Left ventricle myocardium inferior (tissue), 1 donor: ENCODE measurements around the gene CLMN. TPM values are rescaled to one million over a fixed set of nuclear protein-coding genes. Genes with fewer than 3 reads are reported as not detected.

Experiments
- DNase-seq: peaks from one replicate; pipeline ENCODE4 v3.0.0-alpha.2; 2020
- H3K27ac ChIP-seq: fragments of 200-600 bp; replicated peaks from 2 replicates; pipeline ENCODE4 v1.8.0; 2021
- H3K27me3 ChIP-seq: fragments of 200-600 bp; 2 replicates; pipeline ENCODE4 v1.8.0; 2021; ENCODE audit warnings: low read depth
- H3K36me3 ChIP-seq: fragments of 200-600 bp; 2 replicates; pipeline ENCODE4 v1.8.0; 2021
- H3K4me1 ChIP-seq: fragments of 200-600 bp; 2 replicates; pipeline ENCODE4 v1.8.0; 2021
- H3K4me3 ChIP-seq: fragments of 200-600 bp; 2 replicates; pipeline ENCODE4 v1.8.0; 2021; ENCODE audit warnings: mild to moderate bottlenecking, moderate library complexity
- H3K9me3 ChIP-seq: fragments of 200-600 bp; replicated peaks from 2 replicates; pipeline ENCODE4 v1.8.0; 2021
- intact Hi-C: fragments of 100-400 bp; cut with micrococcal nuclease; formaldehyde crosslinking; loops from one replicate; pipeline ENCODE4 v1.11.0; 2022
- total RNA-seq: library from RNA; stranded (reverse); fragmentation: NEBNext Ultra II Directional; extraction: Animal tissue kit (Norgen Biotek cat#: 25700); gene quantifications from one replicate; pipeline ENCODE4 v1.2.1, GENCODE V29; 2021
- TF ChIP-seq, protein P1 (sequence below): fragments of 200-600 bp; IDR thresholded peaks from 2 replicates; pipeline ENCODE4 v1.8.0; 2021; ENCODE audit warnings: antibody characterized with exemption, mild to moderate bottlenecking, borderline replicate concordance
- donor health status: DM: no; HTN: yes; CAD: no; lungs with severe emphysema.

Gene CLMN
- total RNA-seq, 1 donor from 2014 or later = 3.7 TPM

DNA sequence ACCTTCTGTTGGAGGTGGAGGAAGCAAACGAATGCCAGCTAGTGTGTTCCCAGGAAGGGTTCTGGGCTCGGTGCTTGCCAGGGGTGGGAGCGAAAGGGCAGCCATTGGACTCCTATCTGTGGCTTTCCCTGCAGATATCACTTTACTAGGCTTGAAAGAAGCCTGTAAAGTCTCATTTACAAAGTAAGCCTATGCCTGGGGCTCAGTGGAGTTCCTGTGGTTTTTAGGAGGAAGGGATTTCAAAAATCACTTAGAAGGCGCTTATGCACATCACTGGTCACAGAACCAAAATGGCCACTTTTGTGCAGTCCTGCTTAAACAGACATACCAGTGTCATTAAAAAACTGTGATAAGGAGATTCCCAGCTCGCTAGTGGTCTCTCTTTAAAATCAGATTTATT, 22.7 kb downstream of the CLMN start:
- Histone ChIP-seq H3K36me3 (no peaks in the 10 kb centered on the region), H3K4me1 (peaks cover 21% of the 10 kb centered on the region), H3K4me3 (no peak overlapping the region), H3K27ac (no peak overlapping the region), H3K9me3 (peaks cover 14% of the 10 kb centered on the region), H3K27me3 (no peaks in the 10 kb centered on the region)
- intact Hi-C loops = no loop called here
- DNase-seq = no peak
- TF ChIP-seq, protein P1, sequence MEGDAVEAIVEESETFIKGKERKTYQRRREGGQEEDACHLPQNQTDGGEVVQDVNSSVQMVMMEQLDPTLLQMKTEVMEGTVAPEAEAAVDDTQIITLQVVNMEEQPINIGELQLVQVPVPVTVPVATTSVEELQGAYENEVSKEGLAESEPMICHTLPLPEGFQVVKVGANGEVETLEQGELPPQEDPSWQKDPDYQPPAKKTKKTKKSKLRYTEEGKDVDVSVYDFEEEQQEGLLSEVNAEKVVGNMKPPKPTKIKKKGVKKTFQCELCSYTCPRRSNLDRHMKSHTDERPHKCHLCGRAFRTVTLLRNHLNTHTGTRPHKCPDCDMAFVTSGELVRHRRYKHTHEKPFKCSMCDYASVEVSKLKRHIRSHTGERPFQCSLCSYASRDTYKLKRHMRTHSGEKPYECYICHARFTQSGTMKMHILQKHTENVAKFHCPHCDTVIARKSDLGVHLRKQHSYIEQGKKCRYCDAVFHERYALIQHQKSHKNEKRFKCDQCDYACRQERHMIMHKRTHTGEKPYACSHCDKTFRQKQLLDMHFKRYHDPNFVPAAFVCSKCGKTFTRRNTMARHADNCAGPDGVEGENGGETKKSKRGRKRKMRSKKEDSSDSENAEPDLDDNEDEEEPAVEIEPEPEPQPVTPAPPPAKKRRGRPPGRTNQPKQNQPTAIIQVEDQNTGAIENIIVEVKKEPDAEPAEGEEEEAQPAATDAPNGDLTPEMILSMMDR = no peak

DNA sequence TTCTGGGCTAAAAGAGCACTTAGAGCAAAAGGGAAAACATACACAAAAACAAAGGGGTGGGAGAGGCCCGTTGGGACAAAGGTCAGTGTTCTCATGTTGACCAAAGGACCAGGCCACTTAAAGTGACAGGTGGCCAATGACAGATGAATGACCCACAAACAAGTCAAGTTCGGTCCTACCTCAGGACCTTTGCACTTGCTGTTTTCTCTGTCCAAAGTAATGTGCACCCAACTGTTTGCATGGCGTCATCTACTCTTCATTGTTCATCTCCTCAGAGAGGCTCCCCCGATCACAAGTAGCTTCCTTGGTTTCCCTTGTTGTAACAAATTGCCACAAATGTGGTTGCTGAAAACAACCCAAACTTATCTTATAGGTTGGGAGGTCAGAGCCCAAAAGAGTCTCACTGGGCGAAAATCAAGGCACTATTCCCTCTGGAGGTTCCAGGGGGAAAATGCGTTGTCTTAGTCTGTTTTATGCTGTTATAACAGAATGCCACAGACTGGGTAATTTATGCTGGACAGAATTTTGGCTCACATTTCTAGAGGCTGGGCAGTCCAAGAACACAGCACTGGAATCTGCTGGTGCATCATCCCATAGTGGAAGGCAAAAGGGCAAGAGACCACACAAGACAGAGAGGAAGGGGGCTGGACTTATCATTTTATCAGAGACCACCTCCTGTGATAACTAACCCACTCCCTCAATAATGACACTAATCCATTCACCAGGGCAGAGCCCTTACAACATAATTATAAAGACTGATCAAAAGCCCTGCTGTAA, 23.9 kb downstream of the CLMN start:
- intact Hi-C loops = no loop called here
- TF ChIP-seq, protein P1 = no peak
- DNase-seq = no peak
- Histone ChIP-seq H3K9me3 (peaks cover 14% of the 10 kb centered on the region), H3K4me3 (no peak overlapping the region), H3K27ac (peak overlapping the region; percentile 68), H3K27me3 (no peaks in the 10 kb centered on the region), H3K36me3 (no peaks in the 10 kb centered on the region), H3K4me1 (peaks cover 28% of the 10 kb centered on the region)

DNA sequence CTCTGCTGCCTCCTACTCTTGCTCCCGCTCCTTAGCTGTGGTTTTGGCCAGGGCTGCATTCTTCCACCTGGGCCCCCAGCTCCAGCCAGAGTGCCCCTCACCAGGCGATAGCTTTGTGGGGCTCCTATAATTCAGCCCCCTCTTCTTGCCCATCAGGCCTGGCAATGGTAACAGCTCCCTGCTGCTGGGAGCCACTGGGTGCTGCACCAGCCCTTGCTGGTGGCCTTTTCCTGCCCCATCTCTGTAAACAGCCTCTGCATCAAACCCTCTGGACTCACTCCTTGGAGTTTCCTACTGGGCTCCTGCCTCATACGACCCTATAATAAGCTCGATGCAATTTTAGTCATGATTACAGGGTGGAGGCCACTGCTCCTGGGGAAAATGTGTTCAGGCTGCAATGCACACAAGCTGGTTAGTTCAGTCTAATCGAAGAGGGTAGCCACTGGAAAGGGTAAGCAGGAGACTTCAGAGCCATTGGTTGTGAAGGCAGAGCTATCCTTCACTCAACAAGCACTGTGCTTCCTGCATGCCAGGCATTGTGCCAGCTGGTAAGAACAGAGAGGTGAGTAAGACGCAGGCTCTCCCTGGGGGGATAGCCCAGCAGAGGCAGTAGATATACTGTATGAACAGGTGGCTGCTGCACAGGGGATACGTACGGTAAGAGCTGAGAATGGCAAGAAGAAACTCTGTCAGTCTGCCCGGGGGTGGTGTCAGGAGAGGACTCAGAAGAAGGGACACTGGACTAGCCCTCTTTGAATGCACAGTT, 24.7 kb downstream of the CLMN start:
- Histone ChIP-seq H3K27me3 (no peaks in the 10 kb centered on the region), H3K4me3 (no peak overlapping the region), H3K9me3 (peaks cover 14% of the 10 kb centered on the region), H3K4me1 (peaks cover 28% of the 10 kb centered on the region), H3K27ac (peak overlapping the region; percentile 68), H3K36me3 (no peaks in the 10 kb centered on the region)
- intact Hi-C loops = no loop called here
- TF ChIP-seq, protein P1 = no peak
- DNase-seq = no peak

DNA sequence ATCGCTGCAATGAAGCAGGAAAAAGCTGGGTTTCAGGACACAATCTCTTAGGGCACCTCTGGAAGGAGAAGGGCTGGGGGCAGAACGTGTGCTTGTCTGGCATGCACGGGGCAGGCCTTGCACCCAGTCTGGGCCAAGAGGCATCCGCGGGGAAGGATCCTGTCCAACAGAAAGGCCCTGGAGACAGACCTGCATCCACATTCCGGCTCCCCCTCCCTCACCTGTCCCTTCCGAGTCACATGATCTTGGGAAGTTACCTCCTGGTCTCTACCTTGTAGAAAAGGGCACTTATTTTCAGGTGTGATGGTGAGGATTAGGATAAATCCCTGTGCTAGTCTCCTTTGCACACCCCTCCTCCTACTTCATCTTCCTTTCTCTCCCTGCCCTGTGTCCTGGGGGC, 25.4 kb downstream of the CLMN start:
- H3K36me3 ChIP-seq = no peaks in the 10 kb centered on the region
- H3K4me3 ChIP-seq = no peak overlapping the region
- intact Hi-C loops = no loop called here
- H3K27me3 ChIP-seq = no peaks in the 10 kb centered on the region
- peaks cover 33% of the 10 kb centered on the region for H3K4me1 ChIP-seq
- TF ChIP-seq, protein P1 = no peak
- peak overlapping the region; percentile 68 for H3K27ac ChIP-seq
- H3K9me3 ChIP-seq = peaks cover 14% of the 10 kb centered on the region
- DNase-seq = no peak

DNA sequence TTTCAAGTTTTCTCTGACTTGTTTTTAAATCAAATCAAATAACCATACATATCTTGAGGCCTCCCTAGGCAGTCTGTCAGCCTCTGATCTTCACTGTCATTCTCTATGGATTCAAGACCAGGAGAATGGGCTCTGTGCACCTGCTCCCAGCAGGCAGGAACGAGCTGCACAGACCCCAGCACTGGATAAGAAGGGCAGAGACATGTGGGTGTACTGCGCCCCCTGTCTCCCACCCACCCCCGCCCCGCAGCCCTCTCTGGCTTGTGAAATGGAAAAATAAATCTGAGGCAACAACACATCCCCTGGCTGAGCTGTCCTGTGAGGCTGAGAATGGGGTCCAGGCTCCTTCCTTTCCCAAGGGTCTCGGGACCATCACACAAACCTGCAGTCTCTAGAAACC, 26.3 kb downstream of the CLMN start:
- no peak overlapping the region for H3K4me3 ChIP-seq
- peaks cover 33% of the 10 kb centered on the region for H3K4me1 ChIP-seq
- DNase-seq = no peak
- peaks cover 14% of the 10 kb centered on the region for H3K9me3 ChIP-seq
- intact Hi-C loops = no loop called here
- no peaks in the 10 kb centered on the region for H3K27me3 ChIP-seq
- TF ChIP-seq, protein P1 = no peak
- H3K27ac ChIP-seq = peak overlapping the region; percentile 68
- H3K36me3 ChIP-seq = no peaks in the 10 kb centered on the region
